ENCODE results near the gene PPT2. TPM values are rescaled to one million over a fixed set of nuclear protein-coding genes. Genes with fewer than 3 reads are reported as not detected.

PPT2 gene
- total and polyA plus RNA-seq, 2 of the 13 experiments (the other 11 are each of a cell fraction or from before 2014, with no cell fraction given) = 39.2 to 61.8 TPM

DNA sequence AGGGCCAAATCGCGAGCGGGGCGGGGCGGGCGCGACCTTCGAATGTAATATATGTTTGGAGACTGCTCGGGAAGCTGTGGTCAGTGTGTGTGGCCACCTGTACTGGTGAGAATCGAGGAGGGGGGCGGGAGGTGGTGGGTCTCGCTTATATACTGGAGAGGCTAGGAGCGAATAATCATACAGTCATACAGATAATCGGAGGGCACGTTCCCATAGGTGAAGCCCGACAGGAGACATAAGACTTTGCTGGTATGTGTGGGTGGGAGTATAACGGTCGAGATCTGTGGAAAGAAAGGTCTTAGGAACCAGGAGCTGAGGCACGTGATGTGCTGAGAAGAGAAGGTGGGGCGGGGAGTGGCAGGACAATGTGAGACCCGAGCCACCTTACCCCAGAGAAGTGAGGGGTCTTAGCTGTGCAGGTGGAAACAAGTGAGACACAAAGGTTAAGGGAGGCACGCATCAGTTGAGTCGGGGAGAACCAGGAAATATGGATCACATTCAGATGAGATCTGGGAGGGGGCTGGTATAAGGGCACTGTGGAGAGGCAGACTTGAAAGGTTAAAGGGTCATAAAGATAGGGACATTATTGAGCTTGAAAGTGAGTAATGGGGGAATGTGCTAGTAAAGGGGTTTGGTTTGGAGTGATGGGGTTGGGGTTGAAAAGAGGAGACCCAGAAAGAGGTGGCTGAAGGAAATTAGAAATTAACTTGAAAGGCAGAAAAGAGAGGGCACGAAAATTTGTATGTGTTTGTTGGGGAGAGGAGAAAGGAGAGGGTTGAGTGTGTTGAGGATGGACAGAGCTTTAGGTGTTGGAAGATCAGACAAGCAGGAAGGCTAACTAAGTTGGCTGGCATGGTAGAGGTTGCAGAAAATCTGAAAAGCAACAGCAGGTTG lies 24.9 kb downstream of the PPT2 start (continued):
- TF ChIP-seq, protein P1, sequence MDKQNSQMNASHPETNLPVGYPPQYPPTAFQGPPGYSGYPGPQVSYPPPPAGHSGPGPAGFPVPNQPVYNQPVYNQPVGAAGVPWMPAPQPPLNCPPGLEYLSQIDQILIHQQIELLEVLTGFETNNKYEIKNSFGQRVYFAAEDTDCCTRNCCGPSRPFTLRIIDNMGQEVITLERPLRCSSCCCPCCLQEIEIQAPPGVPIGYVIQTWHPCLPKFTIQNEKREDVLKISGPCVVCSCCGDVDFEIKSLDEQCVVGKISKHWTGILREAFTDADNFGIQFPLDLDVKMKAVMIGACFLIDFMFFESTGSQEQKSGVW (CRISPR knock-in tag; IDR thresholded peaks at IDR 0.05; ENCODE audit: borderline replicate concordance) = no peak
- TF ChIP-seq, protein P2, sequence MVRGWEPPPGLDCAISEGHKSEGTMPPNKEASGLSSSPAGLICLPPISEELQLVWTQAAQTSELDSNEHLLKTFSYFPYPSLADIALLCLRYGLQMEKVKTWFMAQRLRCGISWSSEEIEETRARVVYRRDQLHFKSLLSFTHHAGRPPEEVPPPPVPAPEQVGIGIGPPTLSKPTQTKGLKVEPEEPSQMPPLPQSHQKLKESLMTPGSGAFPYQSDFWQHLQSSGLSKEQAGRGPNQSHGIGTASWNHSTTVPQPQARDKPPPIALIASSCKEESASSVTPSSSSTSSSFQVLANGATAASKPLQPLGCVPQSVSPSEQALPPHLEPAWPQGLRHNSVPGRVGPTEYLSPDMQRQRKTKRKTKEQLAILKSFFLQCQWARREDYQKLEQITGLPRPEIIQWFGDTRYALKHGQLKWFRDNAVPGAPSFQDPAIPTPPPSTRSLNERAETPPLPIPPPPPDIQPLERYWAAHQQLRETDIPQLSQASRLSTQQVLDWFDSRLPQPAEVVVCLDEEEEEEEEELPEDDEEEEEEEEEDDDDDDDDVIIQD (CRISPR knock-in tag; IDR thresholded peaks at IDR 0.05; ENCODE audit: low read depth) = peak; percentile 13; the same call in 1 of the 2 replicates
- TF ChIP-seq, protein P3, sequence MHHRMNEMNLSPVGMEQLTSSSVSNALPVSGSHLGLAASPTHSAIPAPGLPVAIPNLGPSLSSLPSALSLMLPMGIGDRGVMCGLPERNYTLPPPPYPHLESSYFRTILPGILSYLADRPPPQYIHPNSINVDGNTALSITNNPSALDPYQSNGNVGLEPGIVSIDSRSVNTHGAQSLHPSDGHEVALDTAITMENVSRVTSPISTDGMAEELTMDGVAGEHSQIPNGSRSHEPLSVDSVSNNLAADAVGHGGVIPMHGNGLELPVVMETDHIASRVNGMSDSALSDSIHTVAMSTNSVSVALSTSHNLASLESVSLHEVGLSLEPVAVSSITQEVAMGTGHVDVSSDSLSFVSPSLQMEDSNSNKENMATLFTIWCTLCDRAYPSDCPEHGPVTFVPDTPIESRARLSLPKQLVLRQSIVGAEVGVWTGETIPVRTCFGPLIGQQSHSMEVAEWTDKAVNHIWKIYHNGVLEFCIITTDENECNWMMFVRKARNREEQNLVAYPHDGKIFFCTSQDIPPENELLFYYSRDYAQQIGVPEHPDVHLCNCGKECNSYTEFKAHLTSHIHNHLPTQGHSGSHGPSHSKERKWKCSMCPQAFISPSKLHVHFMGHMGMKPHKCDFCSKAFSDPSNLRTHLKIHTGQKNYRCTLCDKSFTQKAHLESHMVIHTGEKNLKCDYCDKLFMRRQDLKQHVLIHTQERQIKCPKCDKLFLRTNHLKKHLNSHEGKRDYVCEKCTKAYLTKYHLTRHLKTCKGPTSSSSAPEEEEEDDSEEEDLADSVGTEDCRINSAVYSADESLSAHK (CRISPR knock-in tag; IDR thresholded peaks at IDR 0.05; ENCODE audit: borderline replicate concordance) = no peak
- TF ChIP-seq CEBPB (IDR thresholded peaks at IDR 0.05; ENCODE audit: borderline replicate concordance, low read depth, low read length) (no peak), ELF1 (CRISPR knock-in tag; IDR thresholded peaks at IDR 0.05) (no peak), ZFP36L2 (CRISPR knock-in tag; IDR thresholded peaks at IDR 0.05) (no peak), ZNF317 (CRISPR knock-in tag; IDR thresholded peaks at IDR 0.05) (0 out of 2 replicates have a peak, but pooled peaks have one; percentile 56), HMG20B (CRISPR knock-in tag; conservative IDR thresholded peaks at IDR 0.05) (0 out of 2 replicates have a peak, but pooled peaks have one; percentile 9), NONO (IDR thresholded peaks at IDR 0.05) (no peak), NONO (CRISPR knock-in tag; conservative IDR thresholded peaks at IDR 0.05) (peak; percentile 70), AKAP8 (CRISPR knock-in tag; IDR thresholded peaks at IDR 0.05) (0 out of 2 replicates have a peak, but pooled peaks have one; percentile 27), ZNF230 (CRISPR knock-in tag; IDR thresholded peaks at IDR 0.05) (no peak)
- TF ChIP-seq, protein P4, sequence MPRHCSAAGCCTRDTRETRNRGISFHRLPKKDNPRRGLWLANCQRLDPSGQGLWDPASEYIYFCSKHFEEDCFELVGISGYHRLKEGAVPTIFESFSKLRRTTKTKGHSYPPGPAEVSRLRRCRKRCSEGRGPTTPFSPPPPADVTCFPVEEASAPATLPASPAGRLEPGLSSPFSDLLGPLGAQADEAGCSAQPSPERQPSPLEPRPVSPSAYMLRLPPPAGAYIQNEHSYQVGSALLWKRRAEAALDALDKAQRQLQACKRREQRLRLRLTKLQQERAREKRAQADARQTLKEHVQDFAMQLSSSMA (CRISPR knock-in tag; IDR thresholded peaks at IDR 0.05) = no peak
- TF ChIP-seq, protein P5, sequence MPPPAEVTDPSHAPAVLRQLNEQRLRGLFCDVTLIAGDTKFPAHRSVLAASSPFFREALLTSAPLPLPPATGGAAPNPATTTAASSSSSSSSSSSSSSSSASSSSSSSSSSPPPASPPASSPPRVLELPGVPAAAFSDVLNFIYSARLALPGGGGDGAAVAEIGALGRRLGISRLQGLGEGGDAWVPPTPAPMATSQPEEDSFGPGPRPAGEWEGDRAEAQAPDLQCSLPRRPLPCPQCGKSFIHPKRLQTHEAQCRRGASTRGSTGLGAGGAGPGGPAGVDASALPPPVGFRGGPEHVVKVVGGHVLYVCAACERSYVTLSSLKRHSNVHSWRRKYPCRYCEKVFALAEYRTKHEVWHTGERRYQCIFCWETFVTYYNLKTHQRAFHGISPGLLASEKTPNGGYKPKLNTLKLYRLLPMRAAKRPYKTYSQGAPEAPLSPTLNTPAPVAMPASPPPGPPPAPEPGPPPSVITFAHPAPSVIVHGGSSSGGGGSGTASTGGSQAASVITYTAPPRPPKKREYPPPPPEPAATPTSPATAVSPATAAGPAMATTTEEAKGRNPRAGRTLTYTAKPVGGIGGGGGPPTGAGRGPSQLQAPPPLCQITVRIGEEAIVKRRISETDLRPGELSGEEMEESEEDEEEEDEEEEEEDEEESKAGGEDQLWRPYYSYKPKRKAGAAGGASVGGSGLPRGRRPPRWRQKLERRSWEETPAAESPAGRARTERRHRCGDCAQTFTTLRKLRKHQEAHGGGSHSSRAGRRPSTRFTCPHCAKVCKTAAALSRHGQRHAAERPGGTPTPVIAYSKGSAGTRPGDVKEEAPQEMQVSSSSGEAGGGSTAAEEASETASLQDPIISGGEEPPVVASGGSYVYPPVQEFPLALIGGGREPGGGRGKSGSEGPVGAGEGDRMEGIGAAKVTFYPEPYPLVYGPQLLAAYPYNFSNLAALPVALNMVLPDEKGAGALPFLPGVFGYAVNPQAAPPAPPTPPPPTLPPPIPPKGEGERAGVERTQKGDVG (CRISPR knock-in tag; IDR thresholded peaks at IDR 0.05; ENCODE audit: borderline replicate concordance) = peak; percentile 49; the same call in 1 of the 2 replicates
